ENCODE data around the gene SIRT2.

GRCh38 chr19:38905620-38906019 is 6.2 kb upstream of the SIRT2 start:
- no peak for TF ChIP-seq CTCF (IDR thresholded peaks at IDR 0.05)
- TF ChIP-seq POLR2AphosphoS5 (IDR thresholded peaks at IDR 0.05), result no peak
- TF ChIP-seq POLR2A (IDR thresholded peaks at IDR 0.05), result no peak

Measured in breast epithelium (tissue), 3 donors.